ENCODE results near the gene CERS1. TPM values are rescaled to one million over a fixed set of nuclear protein-coding genes. Genes with fewer than 3 reads are reported as not detected.

Gene CERS1
- total RNA-seq, 1 experiment from 2014 or later, result 11.4 TPM

GRCh38 chr19:18878058-18878797 is 17.7 kb downstream of the CERS1 start:
- no peaks in the 10 kb centered on the region for H3K27me3 ChIP-seq (replicated peaks; ENCODE audit: insufficient read depth, low read depth, low read length, poor library complexity)
- peaks cover 13% of the 10 kb centered on the region for H3K36me3 ChIP-seq (ENCODE audit: insufficient read depth, low read length, poor library complexity, severe bottlenecking)
- no peaks in the 10 kb centered on the region for H3K4me1 ChIP-seq (ENCODE audit: insufficient read depth, low read length, poor library complexity, severe bottlenecking)
- ChIA-PET POLR2A (ENCODE audit: low non-redundant PET) (no interaction called here), CTCF (no interaction called here)
- TF ChIP-seq, protein P1, sequence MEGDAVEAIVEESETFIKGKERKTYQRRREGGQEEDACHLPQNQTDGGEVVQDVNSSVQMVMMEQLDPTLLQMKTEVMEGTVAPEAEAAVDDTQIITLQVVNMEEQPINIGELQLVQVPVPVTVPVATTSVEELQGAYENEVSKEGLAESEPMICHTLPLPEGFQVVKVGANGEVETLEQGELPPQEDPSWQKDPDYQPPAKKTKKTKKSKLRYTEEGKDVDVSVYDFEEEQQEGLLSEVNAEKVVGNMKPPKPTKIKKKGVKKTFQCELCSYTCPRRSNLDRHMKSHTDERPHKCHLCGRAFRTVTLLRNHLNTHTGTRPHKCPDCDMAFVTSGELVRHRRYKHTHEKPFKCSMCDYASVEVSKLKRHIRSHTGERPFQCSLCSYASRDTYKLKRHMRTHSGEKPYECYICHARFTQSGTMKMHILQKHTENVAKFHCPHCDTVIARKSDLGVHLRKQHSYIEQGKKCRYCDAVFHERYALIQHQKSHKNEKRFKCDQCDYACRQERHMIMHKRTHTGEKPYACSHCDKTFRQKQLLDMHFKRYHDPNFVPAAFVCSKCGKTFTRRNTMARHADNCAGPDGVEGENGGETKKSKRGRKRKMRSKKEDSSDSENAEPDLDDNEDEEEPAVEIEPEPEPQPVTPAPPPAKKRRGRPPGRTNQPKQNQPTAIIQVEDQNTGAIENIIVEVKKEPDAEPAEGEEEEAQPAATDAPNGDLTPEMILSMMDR (conservative IDR thresholded peaks at IDR 0.05; ENCODE audit: low read depth, low read length), result no peak
- TF ChIP-seq EZH2 (IDR thresholded peaks at IDR 0.05; ENCODE audit: borderline replicate concordance, low read depth, low read length, poor library complexity, severe bottlenecking), result no peak
- BruUV-seq (replicated peaks), result no TSS peak
- intact Hi-C loops (cut with micrococcal nuclease; ENCODE audit: unreplicated experiment), result no loop called here
- H3K9me3 ChIP-seq (ENCODE audit: low read depth, low read length, poor library complexity, severe bottlenecking), result no peaks in the 10 kb centered on the region
- no peak overlapping the region for H3K27ac ChIP-seq (ENCODE audit: low read depth, low read length, poor library complexity, severe bottlenecking)
- no peak for DNase-seq (ENCODE audit: low spot score)
- H3K4me3 ChIP-seq (ENCODE audit: low read depth, low read length, poor library complexity, severe bottlenecking), result no peak overlapping the region

DNA sequence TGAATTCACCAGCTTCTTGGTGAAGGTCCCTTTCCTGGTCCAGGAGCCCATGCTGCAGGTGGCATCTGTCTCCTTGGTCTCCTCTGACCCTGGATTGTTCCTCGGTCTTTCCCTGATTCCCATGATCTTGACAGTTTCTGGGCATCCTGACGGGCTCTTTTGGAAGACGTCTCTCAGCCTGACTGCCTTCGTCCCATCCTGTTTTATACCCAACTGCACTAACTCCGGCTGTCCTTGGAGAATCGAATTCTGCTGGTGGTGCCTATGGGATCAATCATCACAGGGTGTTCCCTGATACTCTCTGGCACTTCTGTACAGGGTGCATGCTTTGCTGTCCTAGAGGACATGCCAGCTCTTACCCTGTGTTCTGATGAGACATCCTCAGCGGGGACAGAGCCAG is 19.1 kb downstream of the CERS1 start:
- no peak for TF ChIP-seq EZH2 (IDR thresholded peaks at IDR 0.05; ENCODE audit: borderline replicate concordance, low read depth, low read length, poor library complexity, severe bottlenecking)
- TF ChIP-seq, protein P1 (conservative IDR thresholded peaks at IDR 0.05; ENCODE audit: low read depth, low read length), result no peak
- BruUV-seq (replicated peaks), result no TSS peak

DNA sequence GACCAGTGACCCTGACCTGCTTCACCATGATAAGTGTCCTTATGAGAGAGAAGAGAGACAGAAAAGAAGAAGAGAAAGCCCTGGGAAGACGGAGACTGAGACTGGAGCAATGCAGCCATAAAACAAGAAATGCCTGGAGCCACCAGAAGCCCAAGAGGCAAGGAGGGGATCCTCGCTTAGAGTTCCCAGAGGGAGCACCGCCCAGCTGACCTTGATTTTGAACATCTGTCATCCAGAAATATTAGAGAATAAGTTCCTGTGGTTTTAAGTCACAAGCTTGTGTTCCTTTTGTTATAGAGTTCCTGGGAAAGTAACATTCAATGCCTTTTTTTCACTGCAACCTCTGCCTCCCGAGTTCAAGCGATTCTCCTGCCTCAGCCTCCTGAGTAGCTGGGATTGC is 20.2 kb downstream of the CERS1 start:
- H3K27ac ChIP-seq (ENCODE audit: low read depth, low read length, poor library complexity, severe bottlenecking), result no peak overlapping the region
- intact Hi-C loops (cut with micrococcal nuclease; ENCODE audit: unreplicated experiment), result no loop called here
- no TSS peak for BruUV-seq (replicated peaks)
- DNase-seq (ENCODE audit: low spot score), result no peak
- TF ChIP-seq EZH2 (IDR thresholded peaks at IDR 0.05; ENCODE audit: borderline replicate concordance, low read depth, low read length, poor library complexity, severe bottlenecking), result no peak
- TF ChIP-seq, protein P1 (conservative IDR thresholded peaks at IDR 0.05; ENCODE audit: low read depth, low read length), result no peak
- H3K9me3 ChIP-seq (ENCODE audit: low read depth, low read length, poor library complexity, severe bottlenecking), result no peaks in the 10 kb centered on the region
- no peak overlapping the region for H3K4me3 ChIP-seq (ENCODE audit: low read depth, low read length, poor library complexity, severe bottlenecking)
- H3K36me3 ChIP-seq (ENCODE audit: insufficient read depth, low read length, poor library complexity, severe bottlenecking), result peaks cover 13% of the 10 kb centered on the region
- H3K4me1 ChIP-seq (ENCODE audit: insufficient read depth, low read length, poor library complexity, severe bottlenecking), result no peaks in the 10 kb centered on the region
- CTCF ChIA-PET, result no interaction called here
- POLR2A ChIA-PET (ENCODE audit: low non-redundant PET), result no interaction called here
- H3K27me3 ChIP-seq (replicated peaks; ENCODE audit: insufficient read depth, low read depth, low read length, poor library complexity), result no peaks in the 10 kb centered on the region

More for the DNA sequence above, 19.1 kb downstream of the CERS1 start:
- peaks cover 13% of the 10 kb centered on the region for H3K36me3 ChIP-seq (ENCODE audit: insufficient read depth, low read length, poor library complexity, severe bottlenecking)
- ChIA-PET CTCF (interaction anchor here (0.5 to 0.9 kb wide), 3 partner anchors 9 to 61 kb away, joined by 3 to 21 read pairs (median 3); no protein-coding TSS in a partner anchor), POLR2A (ENCODE audit: low non-redundant PET) (no interaction called here)
- H3K27me3 ChIP-seq (replicated peaks; ENCODE audit: insufficient read depth, low read depth, low read length, poor library complexity), result no peaks in the 10 kb centered on the region
- H3K9me3 ChIP-seq (ENCODE audit: low read depth, low read length, poor library complexity, severe bottlenecking), result no peaks in the 10 kb centered on the region
- no peak overlapping the region for H3K27ac ChIP-seq (ENCODE audit: low read depth, low read length, poor library complexity, severe bottlenecking)
- no peak overlapping the region for H3K4me3 ChIP-seq (ENCODE audit: low read depth, low read length, poor library complexity, severe bottlenecking)
- intact Hi-C loops (cut with micrococcal nuclease; ENCODE audit: unreplicated experiment), result no loop called here
- no peak for DNase-seq (ENCODE audit: low spot score)
- no peaks in the 10 kb centered on the region for H3K4me1 ChIP-seq (ENCODE audit: insufficient read depth, low read length, poor library complexity, severe bottlenecking)
